ENCODE results near the gene SCN5A.

Gene SCN5A

GRCh38 chr3:38649500-38650247 lies at the start of gene SCN5A:
SCN5A (minus strand) TSS chr3:38649687; CDS start chr3:38633307, 16,380 bp downstream.
- ATAC-seq, result peak; percentile 65

GRCh38 chr3:38698760-38699159 lies 49.3 kb upstream of the SCN5A start:
- ATAC-seq, result no peak
- no peak for TF ChIP-seq ZNF70 (CRISPR knock-in tag; IDR thresholded peaks at IDR 0.05)
- TF ChIP-seq RARB (CRISPR knock-in tag; IDR thresholded peaks at IDR 0.05), result no peak
- TF ChIP-seq TSHZ2 (CRISPR knock-in tag; IDR thresholded peaks at IDR 0.05), result no peak
- no peak for TF ChIP-seq CREB5 (CRISPR knock-in tag; IDR thresholded peaks at IDR 0.05; ENCODE audit: low read depth)
- no peak for TF ChIP-seq CSRNP3 (CRISPR knock-in tag; IDR thresholded peaks at IDR 0.05)
- no peak for TF ChIP-seq ZFP3 (CRISPR knock-in tag; IDR thresholded peaks at IDR 0.05)
- no peak for TF ChIP-seq SNAI2 (CRISPR knock-in tag; IDR thresholded peaks at IDR 0.05)
- TF ChIP-seq GLIS3 (CRISPR knock-in tag; IDR thresholded peaks at IDR 0.05), result no peak
- no peak for TF ChIP-seq ISL1 (CRISPR knock-in tag; IDR thresholded peaks at IDR 0.05)
- TF ChIP-seq ZNF8 (CRISPR knock-in tag; IDR thresholded peaks at IDR 0.05), result no peak
- TF ChIP-seq ZFP30 (CRISPR knock-in tag; IDR thresholded peaks at IDR 0.05), result no peak

More at GRCh38 chr3:38649500-38650247, at the start of gene SCN5A:
- TF ChIP-seq BACH2 (CRISPR knock-in tag; IDR thresholded peaks at IDR 0.05; ENCODE audit: borderline replicate concordance) (no peak), PPARA (CRISPR knock-in tag; IDR thresholded peaks at IDR 0.05; ENCODE audit: borderline replicate concordance) (no peak), PATZ1 (CRISPR knock-in tag; IDR thresholded peaks at IDR 0.05; ENCODE audit: borderline replicate concordance) (no peak), ZNF565 (CRISPR knock-in tag; conservative IDR thresholded peaks at IDR 0.05; ENCODE audit: low read depth) (no peak), TSHZ2 (CRISPR knock-in tag; IDR thresholded peaks at IDR 0.05) (no peak), ZC3H10 (CRISPR knock-in tag; IDR thresholded peaks at IDR 0.05) (no peak), TOX (CRISPR knock-in tag; IDR thresholded peaks at IDR 0.05; ENCODE audit: borderline replicate concordance) (no peak), POU6F1 (CRISPR knock-in tag; IDR thresholded peaks at IDR 0.05; ENCODE audit: borderline replicate concordance, low read depth) (no peak), TCF4 (CRISPR knock-in tag; IDR thresholded peaks at IDR 0.05; ENCODE audit: borderline replicate concordance) (no peak), ARNTL (CRISPR knock-in tag; IDR thresholded peaks at IDR 0.05; ENCODE audit: borderline replicate concordance, low read depth) (no peak), ZFP3 (CRISPR knock-in tag; IDR thresholded peaks at IDR 0.05) (no peak), GLIS3 (CRISPR knock-in tag; IDR thresholded peaks at IDR 0.05) (no peak), RARB (CRISPR knock-in tag; IDR thresholded peaks at IDR 0.05) (no peak), SNAI2 (CRISPR knock-in tag; IDR thresholded peaks at IDR 0.05) (no peak)

Measured in SK-N-SH treated with all-trans-retinoic acid at 6 μM for 48 hours (cell line).